MM.1S (cell line): ENCODE data around the gene ITM2C.
A peak's percentile ranks its signal among the peaks of the same experiment; 100 is the strongest.

Experiments used
- DNase-seq: peaks from one replicate; pipeline ENCODE4 v3.0.0-alpha.2; 2015
- H2AFZ ChIP-seq: fragments of 300-600 bp; sonication (generic); 2 replicates; pipeline ENCODE4 v1.6.0; 2016; ENCODE audit warnings: antibody characterized with exemption, low read length
- H3F3A ChIP-seq: fragments of 300-600 bp; sonication (generic); 2 replicates; pipeline ENCODE4 v1.6.1; 2016; ENCODE audit warnings: mild to moderate bottlenecking, antibody characterized with exemption, low read length, moderate library complexity, mixed read lengths; ENCODE audit not compliant: insufficient read depth
- H3K27ac ChIP-seq: fragments of 300-600 bp; sonication (generic); 2 replicates; pipeline ENCODE4 v1.5.1; 2016; ENCODE audit warnings: mild to moderate bottlenecking, low read length
- H3K27me3 ChIP-seq: fragments of 300-600 bp; sonication (generic); replicated peaks from 2 replicates; pipeline ENCODE4 v1.6.0; 2016; ENCODE audit warnings: low read length; ENCODE audit not compliant: insufficient read depth
- H3K36me3 ChIP-seq: fragments of 300-600 bp; sonication (generic); replicated peaks from 2 replicates; pipeline ENCODE4 v1.6.1; 2016; ENCODE audit warnings: mild to moderate bottlenecking, low read length, mixed read lengths; ENCODE audit not compliant: insufficient read depth
- H3K4me1 ChIP-seq: fragments of 300-600 bp; sonication (generic); 2 replicates; pipeline ENCODE4 v1.6.1; 2016; ENCODE audit warnings: low read length, mixed read lengths
- H3K4me2 ChIP-seq: fragments of 300-600 bp; sonication (generic); 2 replicates; pipeline ENCODE4 v1.6.0; 2016; ENCODE audit warnings: low read depth, low read length
- H3K4me3 ChIP-seq: fragments of 300-600 bp; sonication (generic); 2 replicates; pipeline ENCODE4 v1.5.1; 2016; ENCODE audit warnings: low read length, mixed read lengths
- H3K79me2 ChIP-seq: fragments of 300-600 bp; sonication (generic); 2 replicates; pipeline ENCODE4 v1.6.1; 2016; ENCODE audit warnings: mixed run types, low read length, mixed read lengths
- H3K9ac ChIP-seq: fragments of 300-600 bp; sonication (generic); 2 replicates; pipeline ENCODE4 v1.6.1; 2016; ENCODE audit warnings: low read length, mixed read lengths
- H3K9me2 ChIP-seq: fragments of 300-600 bp; sonication (generic); replicated peaks from 2 replicates; pipeline ENCODE4 v1.6.1; 2016; ENCODE audit warnings: mild to moderate bottlenecking, low read length, mixed read lengths; ENCODE audit not compliant: insufficient read depth
- H3K9me3 ChIP-seq: fragments of 300-600 bp; sonication (generic); replicated peaks from 2 replicates; pipeline ENCODE4 v1.6.1; 2016; ENCODE audit warnings: mild to moderate bottlenecking, low read length, mixed read lengths; ENCODE audit not compliant: insufficient read depth
- H4K20me1 ChIP-seq: fragments of 300-600 bp; sonication (generic); 2 replicates; pipeline ENCODE4 v1.6.1; 2016; ENCODE audit warnings: mild to moderate bottlenecking, low read length, moderate library complexity, mixed read lengths; ENCODE audit not compliant: insufficient read depth
- EZH2 ChIP-seq: fragments of 300-600 bp; sonication (generic); optimal IDR thresholded peaks from 2 replicates; pipeline ENCODE3; 2017; ENCODE audit warnings: low read depth, mild to moderate bottlenecking, antibody characterized with exemption, low read length, mixed read lengths
- EZH2phosphoT487 ChIP-seq: fragments of 300-600 bp; sonication (generic); IDR thresholded peaks from 2 replicates; pipeline ENCODE4 v1.6.1; 2018; ENCODE audit warnings: antibody characterized with exemption, low read length
- TF ChIP-seq, protein P1 (sequence below): fragments of 300-600 bp; sonication (generic); IDR thresholded peaks from 2 replicates; pipeline ENCODE4 v1.5.1; 2016; ENCODE audit warnings: antibody characterized with exemption, low read length, mixed read lengths

ITM2C gene

DNA sequence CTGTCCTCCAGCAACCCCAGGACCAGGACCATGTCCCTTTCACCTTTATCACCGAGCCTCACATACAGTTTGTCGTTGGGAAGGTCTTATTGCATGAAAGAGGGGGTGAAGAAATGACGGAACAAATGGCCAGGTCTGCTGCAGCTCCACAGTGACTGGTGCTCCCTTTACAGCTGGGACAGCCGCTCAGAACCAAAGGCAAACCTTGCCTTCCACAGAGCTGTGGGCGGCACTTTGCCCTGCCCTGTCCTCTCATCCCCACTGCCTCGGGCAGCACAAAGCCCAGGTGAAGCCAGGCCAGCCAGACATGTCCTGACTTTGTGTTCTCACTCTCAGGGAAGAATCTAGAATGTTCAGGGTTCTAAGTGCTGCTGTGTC lies 59.3 kb downstream of the ITM2C start:
- Histone ChIP-seq H3K27me3 (no peaks in the 10 kb centered on the region), H4K20me1 (no peaks in the 10 kb centered on the region), H2AFZ (no peak overlapping the region), H3K9me2 (no peaks in the 10 kb centered on the region), H3K4me1 (peaks cover 24% of the 10 kb centered on the region), H3K9me3 (no peaks in the 10 kb centered on the region), H3K79me2 (no peaks in the 10 kb centered on the region), H3K4me2 (no peak overlapping the region), H3K36me3 (no peaks in the 10 kb centered on the region), H3K27ac (no peak overlapping the region), H3K9ac (no peak overlapping the region), H3K4me3 (no peak overlapping the region), H3F3A (no peaks in the 10 kb centered on the region)
- no peak for DNase-seq
- no peak for TF ChIP-seq EZH2
- TF ChIP-seq, protein P1, sequence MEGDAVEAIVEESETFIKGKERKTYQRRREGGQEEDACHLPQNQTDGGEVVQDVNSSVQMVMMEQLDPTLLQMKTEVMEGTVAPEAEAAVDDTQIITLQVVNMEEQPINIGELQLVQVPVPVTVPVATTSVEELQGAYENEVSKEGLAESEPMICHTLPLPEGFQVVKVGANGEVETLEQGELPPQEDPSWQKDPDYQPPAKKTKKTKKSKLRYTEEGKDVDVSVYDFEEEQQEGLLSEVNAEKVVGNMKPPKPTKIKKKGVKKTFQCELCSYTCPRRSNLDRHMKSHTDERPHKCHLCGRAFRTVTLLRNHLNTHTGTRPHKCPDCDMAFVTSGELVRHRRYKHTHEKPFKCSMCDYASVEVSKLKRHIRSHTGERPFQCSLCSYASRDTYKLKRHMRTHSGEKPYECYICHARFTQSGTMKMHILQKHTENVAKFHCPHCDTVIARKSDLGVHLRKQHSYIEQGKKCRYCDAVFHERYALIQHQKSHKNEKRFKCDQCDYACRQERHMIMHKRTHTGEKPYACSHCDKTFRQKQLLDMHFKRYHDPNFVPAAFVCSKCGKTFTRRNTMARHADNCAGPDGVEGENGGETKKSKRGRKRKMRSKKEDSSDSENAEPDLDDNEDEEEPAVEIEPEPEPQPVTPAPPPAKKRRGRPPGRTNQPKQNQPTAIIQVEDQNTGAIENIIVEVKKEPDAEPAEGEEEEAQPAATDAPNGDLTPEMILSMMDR = no peak
- no peak for TF ChIP-seq EZH2phosphoT487

DNA sequence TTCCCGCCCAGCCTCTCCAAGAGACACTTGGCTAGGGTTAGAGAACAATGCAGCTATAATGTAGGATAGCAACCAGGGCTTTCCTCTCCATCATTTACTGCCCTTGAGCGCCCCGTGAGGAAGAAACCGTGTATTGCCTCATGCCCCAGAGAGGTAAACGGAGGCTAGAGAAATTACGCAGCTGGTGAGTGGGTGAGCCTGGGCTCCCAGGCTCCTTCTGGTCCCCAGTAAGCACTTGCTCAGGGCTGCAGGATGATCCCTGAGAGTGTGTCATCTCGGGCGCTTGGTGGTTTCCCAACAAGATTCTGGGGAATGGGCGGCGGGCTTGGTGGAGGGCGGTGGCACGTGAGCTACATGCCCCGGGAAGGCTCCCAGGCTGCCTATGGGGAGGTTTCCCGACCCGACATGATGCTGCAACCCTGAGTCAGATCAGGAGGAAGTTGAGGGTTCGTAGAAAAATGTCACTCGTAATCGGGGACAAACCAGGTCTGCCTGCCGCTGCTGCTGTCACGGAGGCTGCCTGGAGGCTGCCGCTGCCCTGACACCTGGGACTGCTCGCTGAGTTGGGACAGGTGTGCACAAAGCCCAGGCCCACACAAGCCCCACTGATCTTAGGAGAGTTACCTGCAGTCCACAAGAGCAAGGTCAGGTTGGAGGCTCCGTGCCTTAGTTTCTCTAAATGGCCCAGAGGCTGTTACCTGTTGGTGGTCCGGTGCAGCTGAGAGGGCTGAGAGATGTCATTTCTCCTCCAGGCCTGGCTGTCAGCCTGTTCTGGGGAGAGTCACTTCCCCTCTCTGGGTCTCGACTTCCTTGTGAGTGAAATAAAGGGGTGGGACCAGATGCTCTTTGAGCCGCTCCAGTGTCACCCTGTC lies 60.0 kb downstream of the ITM2C start, which contains the start of gene GPR55:
TSS of gene GPR55 (minus strand) at position 773 of the 872 bp plus-strand sequence. CDS start 14,280 bp downstream, outside the sequence.
- Histone ChIP-seq H3K4me2 (peak within 1 kb of the TSS; percentile 3; the same call in 1 of the 2 replicates), H3K9me3 (no peaks in the 10 kb centered on the region), H3K27ac (peak within 1 kb of the TSS; percentile 34; the same call in 1 of the 2 replicates), H4K20me1 (no peaks in the 10 kb centered on the region), H3K79me2 (no peaks in the 10 kb centered on the region), H3K9ac (no peak within 1 kb of the TSS), H3K36me3 (no peaks in the 10 kb centered on the region), H3K4me3 (no peak within 1 kb of the TSS), H3K9me2 (no peaks in the 10 kb centered on the region), H3K27me3 (no peaks in the 10 kb centered on the region), H3K4me1 (peaks cover 24% of the 10 kb centered on the region), H3F3A (no peaks in the 10 kb centered on the region), H2AFZ (0 out of 2 replicates have a peak within 1 kb of the TSS, but pooled peaks have one; percentile 35)
- TF ChIP-seq, protein P1 = peak; percentile 37
- no peak for TF ChIP-seq EZH2phosphoT487
- no peak for DNase-seq

DNA sequence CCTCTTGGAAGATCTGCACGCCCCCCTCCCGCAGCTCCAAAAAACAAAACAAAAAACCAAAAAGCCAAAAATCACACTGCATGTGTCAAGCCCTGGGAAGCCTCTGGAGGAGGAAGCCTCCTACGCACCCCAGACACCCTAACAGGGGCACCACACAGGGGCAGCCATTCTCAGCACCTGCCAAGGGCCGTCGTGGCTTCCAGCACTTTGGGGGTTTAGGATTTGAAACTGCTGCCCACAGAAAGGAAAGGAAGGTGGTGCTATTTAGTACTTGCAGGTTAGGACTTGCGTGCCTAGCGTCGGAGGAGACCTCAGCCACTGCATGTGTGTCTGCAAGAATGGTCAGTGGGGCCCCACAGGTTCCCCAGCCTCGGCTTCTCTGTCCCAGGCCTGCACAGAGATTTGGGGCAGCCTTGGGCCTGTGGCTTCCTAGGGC lies 60.7 kb downstream of the ITM2C start:
- Histone ChIP-seq H3F3A (no peaks in the 10 kb centered on the region), H3K4me1 (peaks cover 19% of the 10 kb centered on the region), H3K9ac (no peak overlapping the region), H3K4me2 (peak overlapping the region; percentile 3; the same call in 1 of the 2 replicates), H3K79me2 (no peaks in the 10 kb centered on the region), H4K20me1 (no peaks in the 10 kb centered on the region), H3K4me3 (no peak overlapping the region), H3K9me3 (no peaks in the 10 kb centered on the region), H3K9me2 (no peaks in the 10 kb centered on the region), H3K27me3 (no peaks in the 10 kb centered on the region), H3K36me3 (no peaks in the 10 kb centered on the region), H2AFZ (0 out of 2 replicates have a peak overlapping the region, but pooled peaks have one; percentile 35), H3K27ac (peak overlapping the region; percentile 34; the same call in 1 of the 2 replicates)
- no peak for DNase-seq
- TF ChIP-seq EZH2phosphoT487 = no peak
- no peak for TF ChIP-seq EZH2
- TF ChIP-seq, protein P1 = no peak
